C1 segment of cervical spinal cord (tissue), 14 donors: Measurements from ENCODE around the gene SV2C.

Experiments used
- DNase-seq, 14 donors: peaks; one replicate each; lab custom pipeline; 2025; lab: John Stamatoyannopoulos, UW

Gene SV2C

DNA sequence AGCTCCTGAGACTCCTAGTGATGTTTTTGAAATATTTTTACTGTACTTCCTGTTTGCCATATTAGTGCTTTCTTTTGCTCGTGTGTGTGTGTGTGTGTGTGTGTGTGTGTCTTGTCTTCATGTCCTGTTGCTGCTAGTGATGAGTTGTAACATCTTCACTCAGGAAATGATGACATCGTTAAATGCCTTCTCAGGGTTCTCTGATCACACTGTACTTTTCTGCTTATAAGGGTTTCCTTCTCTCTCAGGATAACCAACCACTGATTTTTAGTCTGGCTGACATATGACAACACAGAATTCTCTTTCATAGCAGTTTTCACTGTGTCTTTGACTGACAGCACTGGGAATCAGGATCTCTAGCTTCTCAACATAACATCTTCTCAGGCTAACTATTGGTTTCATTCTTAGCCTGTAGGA lies 16.1 kb downstream of the SV2C start:
- DNase-seq: no peak

DNA sequence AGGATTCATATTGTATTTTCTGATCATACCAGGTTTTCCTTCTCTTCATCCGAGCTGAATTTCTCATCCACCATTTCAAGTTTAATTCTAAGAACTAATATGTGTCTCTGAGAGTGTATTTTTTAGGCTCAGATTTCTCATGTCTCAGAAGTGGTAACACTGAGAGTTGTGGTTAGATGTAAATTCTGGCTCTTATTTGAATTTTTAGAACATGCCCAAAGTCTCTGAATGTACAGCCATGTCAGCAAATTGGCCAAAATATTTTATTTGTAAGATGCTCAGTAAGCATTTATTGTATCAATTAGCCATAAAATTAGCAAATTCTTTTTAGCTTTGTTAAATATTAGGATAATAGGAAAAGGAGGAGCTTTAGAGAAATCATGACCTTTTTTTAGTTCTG lies 16.6 kb downstream of the SV2C start:
- DNase-seq: no peak

DNA sequence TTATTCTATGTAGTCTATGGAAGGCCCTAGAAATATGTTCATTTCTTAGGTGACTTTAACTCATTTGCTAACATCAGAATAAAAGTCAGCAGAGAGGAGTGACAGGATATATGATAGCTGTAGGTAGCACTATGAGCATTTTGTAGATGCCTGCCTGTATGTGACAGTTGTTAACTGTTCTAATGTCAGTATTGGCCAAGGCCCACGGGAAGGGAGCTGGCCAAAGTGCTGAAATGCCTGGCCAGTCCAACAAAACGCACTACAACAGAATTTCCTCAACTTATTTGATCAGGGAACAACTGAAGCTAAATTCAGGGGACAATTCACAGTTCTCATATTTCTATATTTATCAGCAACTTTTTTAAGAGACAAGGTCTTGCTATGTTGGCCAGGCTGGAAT lies 20.8 kb downstream of the SV2C start:
- DNase-seq: no peak

DNA sequence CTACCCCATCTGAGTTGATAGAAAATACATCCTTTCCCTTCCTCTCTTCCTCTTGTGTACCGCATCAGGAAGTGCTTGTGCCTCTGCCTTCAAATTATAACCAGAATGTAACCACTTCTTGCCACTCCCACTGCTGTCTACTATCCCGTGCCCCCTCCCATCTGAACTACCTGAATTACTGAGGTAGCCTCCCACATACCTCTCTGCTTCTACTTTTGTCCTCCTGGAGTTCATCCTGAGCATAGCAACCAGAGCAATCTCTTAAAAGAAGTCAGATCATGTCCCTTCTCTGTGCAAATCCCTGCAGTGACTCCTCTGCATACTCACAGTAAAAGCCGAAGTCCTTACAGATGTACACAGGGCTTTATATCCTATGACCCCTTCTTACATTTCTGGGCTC lies 23.0 kb downstream of the SV2C start:
- DNase-seq: no peak

DNA sequence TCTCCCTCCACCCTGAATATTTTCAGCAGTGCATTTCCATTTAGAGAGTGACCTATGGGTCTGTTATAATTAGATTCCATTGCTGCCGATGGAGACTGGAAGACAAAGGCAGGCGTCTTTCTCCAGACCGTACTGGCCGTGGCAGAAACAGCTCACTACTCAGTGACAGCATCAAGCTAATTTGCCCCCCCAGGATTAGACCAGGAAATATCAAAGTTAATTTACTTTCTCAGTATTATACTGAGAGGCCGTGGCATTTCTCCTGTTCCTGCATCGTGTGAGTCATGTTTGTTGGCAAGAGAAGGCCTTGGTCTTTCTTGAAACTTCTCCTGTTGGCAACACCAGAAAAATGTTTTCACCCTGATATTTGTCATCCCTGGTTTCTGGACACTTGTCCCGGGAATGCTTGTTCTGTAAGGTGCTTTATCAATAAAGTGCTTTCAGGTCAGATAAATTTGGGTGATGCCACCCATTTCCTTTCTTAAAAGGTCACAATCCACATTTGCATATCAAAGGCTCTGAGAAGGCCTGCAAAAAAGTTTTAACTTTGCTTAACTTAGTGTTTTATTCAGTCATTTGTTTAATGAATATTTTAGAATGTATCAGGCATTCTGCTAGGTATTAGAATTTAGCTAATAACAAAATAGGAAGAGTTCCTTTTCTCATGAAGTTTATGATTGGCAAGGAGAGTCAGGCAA lies 28.4 kb downstream of the SV2C start:
- DNase-seq: peak in 1 of 14 donors; percentile 7

DNA sequence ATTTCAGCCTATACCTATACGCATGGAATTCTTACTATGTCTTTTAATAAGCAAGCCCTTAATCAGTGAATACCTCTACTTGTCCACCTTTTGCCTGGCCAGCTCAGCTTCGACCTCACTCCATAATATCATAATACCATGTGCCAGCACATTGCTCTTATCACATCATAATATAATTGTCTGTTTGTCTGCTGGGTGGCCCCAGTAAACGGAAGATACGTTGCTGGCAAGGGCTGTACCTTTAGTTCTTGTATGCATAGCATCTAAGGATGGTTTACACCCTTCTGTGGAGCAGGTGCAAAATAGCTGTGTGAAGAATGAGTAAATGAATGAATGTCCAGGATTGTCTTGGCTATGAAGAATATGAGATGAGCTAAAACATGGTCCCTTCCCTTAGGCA lies 29.9 kb downstream of the SV2C start:
- DNase-seq: no peak

DNA sequence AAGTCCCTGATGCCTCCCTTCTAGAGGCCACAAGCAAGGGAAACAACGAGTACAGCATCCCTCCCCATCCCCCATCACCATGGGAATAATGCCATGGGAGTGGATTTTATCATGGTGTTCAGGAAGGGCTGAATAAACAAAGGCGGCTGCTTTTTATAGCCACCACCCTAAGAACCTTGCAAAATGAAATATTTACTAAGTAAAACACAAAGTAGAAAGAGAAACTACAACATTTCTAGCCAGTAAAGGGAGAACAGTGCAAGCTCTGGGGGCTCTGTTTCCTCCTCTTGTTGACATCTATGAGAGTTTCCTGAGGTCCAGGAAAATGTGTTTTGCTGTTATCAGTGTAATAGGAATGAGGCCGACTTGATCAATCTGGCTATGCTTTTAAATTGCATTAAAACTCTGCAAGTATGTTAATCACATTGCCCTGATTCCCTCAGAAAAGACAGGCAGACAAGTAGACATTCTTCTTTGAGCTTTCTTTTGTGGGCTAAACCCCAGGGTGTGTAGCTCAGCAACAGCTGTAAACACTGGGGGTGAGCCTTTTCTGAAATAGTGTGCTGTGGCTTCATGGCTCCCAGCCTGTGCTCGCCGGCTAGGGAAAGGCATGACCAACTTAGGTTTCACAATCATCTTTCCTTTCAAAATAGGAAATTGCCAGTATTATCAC lies 31.1 kb downstream of the SV2C start:
- peak in 1 of 14 donors; percentile 6 for DNase-seq

DNA sequence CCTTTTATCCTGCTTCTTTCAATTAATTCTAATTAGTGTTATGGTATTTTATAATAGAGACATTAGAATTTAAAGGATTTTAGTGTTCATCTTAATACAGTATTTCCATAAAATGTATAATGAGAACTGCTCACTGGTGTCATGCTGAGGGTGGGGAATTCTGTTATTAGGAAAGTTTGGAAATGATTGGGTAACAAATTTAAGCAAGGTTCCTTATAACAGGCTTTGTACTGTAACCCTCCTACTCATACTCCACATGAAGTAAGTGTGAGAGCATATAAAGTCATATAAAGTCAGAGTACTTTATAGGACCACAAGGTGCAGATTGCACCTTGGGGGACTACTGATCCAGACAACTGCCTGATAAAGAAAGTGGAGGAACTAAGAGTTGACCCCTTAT lies 42.2 kb downstream of the SV2C start:
- no peak for DNase-seq

DNA sequence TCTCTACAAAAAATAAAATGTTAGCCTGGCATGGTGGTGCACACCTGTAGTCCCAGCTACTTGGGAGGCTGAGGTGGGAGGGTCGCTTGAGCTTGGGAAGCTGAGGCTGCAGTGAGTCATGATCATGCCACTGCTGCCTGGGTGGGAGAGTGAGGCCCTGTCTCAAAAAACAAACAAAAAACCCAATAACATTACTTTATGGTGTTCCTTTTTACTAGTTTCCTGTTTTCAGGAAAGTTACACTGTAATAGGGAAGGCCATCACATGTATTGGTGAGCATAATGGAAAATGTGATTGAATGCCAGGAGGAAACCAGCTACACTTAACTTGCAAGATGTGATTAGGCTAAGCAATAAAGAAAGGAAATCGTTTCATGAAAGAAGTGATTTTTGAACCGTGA lies 42.7 kb downstream of the SV2C start:
- no peak for DNase-seq

DNA sequence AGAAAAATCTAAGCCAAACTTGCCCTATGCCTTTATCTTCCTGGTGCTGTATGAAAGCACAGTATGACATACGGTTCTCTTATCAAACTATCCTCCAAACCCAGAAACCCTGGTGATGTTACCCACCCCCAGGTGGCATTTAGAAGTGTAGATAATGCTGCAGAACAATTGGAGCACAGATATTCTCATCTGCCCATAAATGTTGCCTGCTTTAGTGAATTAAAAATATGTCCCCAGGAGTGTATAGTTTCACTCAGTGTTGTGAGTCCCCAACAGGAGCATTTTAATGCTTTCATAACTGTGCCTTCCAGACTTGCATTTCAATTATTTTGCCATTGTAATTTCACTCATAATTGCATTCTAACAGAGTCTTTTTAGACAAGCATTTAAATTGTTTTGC lies 50.8 kb downstream of the SV2C start:
- no peak for DNase-seq

DNA sequence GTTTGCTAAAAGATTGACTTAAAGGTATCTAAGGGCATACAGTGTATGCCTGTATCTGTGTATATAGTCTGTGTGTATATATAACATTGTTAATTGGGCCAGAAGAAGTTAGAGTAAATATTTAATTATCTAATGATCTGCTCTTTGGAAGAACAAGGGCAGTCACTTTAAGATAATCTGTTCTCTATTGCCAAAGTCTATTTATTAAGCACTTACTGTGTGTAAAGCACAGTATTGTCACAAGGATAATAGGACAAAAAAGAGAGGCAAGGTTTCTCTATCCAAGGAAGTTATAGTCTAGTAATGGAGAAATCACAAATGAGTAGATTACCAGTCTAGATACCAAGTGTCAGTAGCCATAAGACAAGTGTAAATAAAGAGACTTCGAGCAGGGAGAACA lies 51.5 kb downstream of the SV2C start:
- DNase-seq: no peak

DNA sequence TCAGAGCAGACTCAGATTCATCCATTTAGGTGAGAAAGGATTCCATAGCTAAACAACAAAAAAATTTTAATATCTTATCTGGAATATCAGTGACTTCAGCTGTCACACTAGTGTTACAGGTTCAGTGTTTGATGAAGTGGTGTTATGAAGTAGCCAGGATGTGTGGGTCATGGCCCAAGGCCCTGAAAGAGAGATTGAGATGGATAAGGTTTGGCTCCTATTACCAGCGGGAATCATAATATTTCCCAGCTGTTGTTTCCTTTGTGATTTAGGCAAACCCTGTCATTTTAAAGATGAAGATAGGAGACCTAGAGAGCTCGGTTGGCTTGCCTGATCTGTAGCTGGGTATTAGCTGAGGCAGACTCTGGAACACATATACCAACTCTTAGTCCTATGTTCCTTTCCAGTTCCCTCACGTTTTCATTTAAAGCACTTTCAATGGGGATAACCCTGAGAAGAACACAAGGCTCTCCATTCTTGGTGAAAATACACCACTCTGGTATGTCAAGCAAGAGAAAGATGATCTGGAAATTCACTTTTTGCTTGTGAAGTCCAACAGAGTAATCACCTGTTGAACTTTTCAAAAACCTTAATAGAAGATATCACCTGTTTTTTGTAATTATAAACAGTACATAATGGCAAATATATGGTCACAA lies 54.8 kb downstream of the SV2C start:
- no peak for DNase-seq

DNA sequence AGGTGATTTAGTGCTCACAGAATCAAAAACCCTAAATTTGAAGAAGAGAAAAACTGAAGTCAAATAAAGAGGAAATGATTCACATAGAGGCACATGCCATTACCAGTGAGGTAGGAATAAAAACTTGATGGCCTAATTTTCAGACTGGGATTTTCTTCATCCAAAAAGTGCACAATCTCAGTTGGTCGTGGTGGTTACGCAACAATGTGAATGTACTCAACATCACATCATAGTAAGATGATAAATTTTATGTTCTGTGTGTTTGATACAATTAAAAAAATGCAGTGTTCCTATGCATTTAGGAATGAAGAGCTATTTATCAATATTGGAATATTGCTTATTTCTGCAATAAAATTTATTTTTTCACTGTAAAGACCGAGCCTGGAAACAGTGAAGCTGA lies 60.7 kb downstream of the SV2C start:
- no peak for DNase-seq

DNA sequence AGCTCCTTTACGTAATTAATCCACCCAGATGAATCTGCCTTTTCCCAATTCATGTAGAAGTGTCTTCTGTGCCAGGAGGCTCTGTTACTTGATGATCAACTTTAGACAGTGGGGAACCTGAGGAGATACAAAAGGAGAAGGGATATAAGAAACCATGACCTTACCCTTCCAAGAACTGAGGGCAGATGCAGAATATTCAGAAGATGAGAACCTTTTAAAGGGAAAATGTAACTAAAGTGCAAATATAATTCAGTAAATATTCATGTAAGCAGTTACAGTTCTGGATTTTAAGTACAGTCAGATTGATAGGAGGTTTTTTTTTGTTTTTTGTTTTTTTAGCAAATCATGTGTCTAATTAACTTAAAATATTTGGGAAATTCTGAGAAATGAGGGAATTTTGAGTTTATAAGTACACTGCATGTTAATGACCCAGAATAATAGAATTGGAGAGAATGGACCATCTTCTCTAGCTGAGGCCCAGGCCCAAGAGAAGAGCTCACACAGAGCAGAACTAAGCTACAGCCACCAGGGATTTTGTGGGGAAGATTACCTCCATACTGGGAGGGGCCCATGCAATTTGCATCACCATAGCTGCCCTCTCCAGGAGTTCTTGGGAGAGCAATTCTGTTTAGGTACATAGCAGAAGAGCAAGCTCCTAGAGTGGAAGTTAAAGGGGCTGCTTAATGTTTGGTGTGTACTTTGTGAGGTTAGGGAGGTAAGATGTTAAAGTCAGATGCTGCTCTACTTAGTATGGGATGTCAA lies 61.5 kb downstream of the SV2C start:
- DNase-seq: no peak

DNA sequence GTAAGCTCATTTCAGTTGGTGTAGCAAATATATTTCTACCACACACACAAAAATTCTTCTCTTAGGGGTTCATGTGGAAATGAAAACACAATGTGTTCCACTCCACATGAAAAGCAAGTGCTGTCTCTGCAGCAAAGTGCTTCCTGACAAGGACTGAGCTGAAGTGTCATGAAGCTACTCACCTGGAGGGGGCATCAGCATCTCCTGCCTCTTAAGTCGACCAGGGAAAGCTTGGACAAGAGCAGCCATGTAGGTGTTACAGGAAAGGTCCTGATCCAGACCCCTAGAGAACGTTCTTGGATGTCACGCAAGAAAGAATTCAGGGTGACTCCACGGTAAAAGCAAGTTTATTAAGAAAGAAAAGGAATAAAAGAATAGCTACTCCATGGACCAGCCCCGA lies 62.8 kb downstream of the SV2C start:
- no peak for DNase-seq

DNA sequence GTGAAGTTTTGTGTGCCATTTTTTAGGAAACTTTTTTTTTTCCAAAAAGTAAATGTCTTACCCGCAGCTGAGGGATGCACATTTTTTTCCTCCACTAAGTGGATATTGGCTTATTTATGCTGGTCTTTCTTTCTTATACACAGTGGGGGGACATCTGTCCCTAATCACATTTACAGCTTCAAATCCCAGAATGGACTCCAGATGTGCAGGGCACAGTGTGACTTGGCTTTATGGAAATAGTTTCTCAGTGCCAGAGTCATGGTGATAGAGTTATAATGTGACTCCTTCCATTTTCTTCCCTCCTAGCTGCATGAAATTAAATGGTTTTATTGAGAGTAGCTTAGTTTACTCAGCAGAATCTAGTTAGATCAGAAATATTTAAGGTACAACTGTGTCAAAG lies 66.5 kb downstream of the SV2C start:
- no peak for DNase-seq

DNA sequence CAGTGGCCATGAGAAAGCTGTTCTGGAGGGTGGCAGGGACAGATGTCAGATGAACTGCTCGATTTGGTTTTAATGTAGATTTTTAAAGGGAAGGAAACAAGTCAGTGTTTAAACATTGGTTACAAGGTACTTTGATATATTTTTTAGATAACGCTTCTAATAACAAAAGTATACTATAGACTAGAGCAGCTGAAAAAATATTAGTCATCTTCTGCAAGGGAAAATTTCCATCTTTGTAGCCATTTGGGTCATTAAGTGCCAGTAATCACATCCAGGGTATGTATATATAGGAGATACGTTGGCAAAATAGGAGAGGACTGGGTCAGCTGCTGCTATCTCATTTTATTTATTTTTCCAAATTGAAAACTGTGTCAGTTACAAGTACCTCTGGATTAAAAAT lies 69.0 kb downstream of the SV2C start:
- no peak for DNase-seq

DNA sequence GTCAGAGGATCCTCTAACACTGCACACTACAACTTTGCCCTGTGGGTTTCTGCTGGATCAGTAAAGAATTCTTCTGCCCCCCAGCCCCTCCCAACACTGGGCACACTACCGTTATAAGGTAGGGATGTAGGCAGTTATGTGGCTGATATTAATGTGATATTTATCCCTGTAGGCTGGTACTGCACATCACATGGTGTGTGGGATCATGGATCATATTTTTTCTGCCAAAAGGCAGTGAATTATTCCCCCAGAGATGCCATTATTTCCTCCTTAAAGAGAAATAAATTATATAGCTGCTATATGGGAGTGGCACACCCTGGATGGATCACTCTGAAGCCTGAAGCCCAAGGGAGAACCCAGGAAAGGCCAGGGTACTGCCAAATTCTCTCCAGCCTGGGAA lies 69.5 kb downstream of the SV2C start:
- no peak for DNase-seq

DNA sequence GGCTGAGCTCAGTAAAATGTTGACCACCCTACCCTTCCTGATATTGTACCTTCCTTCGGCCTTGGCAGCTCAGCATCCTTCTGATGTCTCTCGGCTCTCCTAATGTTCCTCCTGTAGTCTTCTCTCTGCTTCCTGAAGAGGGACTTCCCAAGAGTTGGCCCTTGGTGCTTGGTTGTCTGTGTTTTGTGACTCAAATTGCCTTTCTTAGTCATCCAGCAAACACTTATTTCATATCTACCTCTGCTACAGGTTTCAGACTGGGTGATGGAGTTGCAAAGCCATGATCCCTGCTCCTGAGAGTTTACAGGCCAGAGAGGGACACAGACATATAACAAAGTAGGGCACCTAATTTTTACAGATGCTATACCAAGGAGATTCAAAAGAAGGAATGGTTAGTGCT lies 70.1 kb downstream of the SV2C start:
- DNase-seq: no peak

DNA sequence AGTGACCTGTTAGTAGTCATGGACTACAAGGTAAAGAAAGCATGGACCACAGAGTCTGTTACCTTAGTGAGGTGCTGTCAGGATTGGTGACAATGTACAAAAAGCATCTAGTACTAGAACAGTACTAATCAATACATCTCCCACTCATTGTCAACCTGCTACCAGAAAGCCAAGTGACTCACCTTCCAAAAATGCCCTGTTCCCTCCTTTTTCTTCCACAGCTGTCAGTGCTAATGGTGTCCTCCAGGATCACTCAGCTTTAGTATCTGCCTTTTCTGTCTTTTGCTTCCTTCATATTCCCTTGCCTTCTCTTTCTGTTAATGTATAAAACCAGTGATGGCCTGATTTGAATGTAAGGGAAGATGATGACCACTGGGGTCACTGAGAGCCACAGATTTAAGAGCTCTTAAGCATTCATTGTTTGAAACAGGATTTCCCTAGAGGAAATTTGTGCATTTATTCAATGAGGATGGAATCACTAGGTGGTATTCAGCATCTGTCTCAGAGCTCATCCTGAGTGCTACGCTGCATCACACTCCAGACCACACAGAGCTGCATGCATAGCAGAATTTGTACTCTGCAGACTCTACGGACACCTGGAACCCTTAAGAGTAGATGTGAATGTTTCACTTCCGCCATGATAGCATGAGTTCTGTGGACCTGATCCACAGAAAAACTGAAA lies 71.0 kb downstream of the SV2C start:
- no peak for DNase-seq

DNA sequence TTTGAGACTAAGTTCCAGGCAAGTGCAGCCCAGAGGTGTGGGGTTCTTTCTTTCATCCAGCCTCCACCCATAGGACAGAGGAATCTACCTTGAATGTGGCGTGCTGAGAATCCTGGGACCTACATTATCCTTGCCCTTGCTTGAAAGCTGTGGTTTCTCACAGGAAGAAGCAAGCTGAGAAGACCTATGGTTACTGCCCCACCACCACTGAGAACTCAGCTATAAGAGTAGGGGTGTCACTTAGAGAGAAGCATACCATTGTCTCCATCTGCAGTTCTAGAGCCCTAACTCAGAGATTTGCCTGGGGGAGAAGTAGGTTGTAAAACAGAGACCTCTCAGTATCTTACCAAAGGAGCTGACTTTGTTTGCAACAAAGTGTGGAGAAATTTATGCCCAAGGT lies 72.4 kb downstream of the SV2C start:
- no peak for DNase-seq

DNA sequence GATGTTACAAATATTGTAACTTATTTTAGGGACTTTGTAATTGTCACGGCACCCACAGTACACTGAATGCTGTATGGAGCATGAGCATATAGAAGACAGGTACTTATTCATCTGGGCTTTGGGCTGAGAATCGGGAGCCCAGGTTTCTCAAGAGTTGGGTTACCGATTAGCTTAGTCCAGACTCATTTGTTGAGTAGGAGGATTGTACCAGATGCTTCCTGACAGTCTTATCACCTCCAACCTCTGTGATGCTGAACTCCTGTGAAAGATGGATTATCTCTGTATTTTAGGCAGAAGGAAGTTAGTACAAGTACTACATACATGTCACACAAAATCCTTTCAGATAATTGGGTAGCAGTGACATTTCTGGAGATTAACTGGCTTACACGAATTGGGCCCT lies 79.2 kb downstream of the SV2C start:
- no peak for DNase-seq
